Thoracic aorta (tissue), 2 donors: Measurements from ENCODE around the gene TKTL1. TPM values are rescaled to one million over a fixed set of nuclear protein-coding genes. Genes with fewer than 3 reads are reported as not detected.

ENCODE experiments used
- ATAC-seq: fragments of 150-250 bp; one replicate; pipeline ENCODE4 v1.8.0; 2017; ENCODE audit warnings: low read depth; ENCODE audit not compliant: insufficient number of reproducible peaks, low FRiP score
- DNase-seq: peaks from one replicate; pipeline ENCODE4 v3.0.0-alpha.2; 2020; ENCODE audit warnings: low spot score
- H3K27ac ChIP-seq, 2 donors: fragments of 200-600 bp; sonication (generic); 1 replicate in 1 of 2; 2 replicates in 1 of 2; pipeline ENCODE4 v1.5.1; 2016; ENCODE audit warnings: mild to moderate bottlenecking in 2 of 2, moderate library complexity in 2 of 2
- H3K27me3 ChIP-seq: fragments of 200-600 bp; sonication (generic); replicated peaks from 2 replicates; pipeline ENCODE4 v1.6.0; 2016; ENCODE audit warnings: mild to moderate bottlenecking; ENCODE audit not compliant: insufficient read depth
- H3K36me3 ChIP-seq: fragments of 200-600 bp; sonication (generic); one replicate; pipeline ENCODE4 v1.5.1; 2016
- H3K4me1 ChIP-seq, 2 donors: fragments of 200-600 bp; sonication (generic); 1 replicate in 1 of 2; 2 replicates in 1 of 2; pipeline versions ENCODE4 v1.5.1 to v1.6.0; 2016; ENCODE audit warnings: low read depth in 2 of 2, mild to moderate bottlenecking in 1 of 2; ENCODE audit not compliant: control insufficient read depth in 1 of 2
- H3K4me3 ChIP-seq: fragments of 200-600 bp; sonication (generic); 2 replicates; pipeline ENCODE4 v1.5.1; 2016; ENCODE audit warnings: mild to moderate bottlenecking
- H3K9me3 ChIP-seq: fragments of 200-600 bp; sonication (generic); 2 replicates; pipeline ENCODE4 v1.5.1; 2016
- CTCF ChIP-seq: fragments of 200-600 bp; sonication (generic); IDR thresholded peaks from one replicate; pipeline ENCODE4 v1.5.1; 2019; ENCODE audit warnings: antibody characterized with exemption
- total RNA-seq, 2 donors: library from RNA; depleted of rRNA; stranded (reverse); fragments of >200 nt; gene quantifications; one replicate each; pipeline versions ENCODE4 v1.1.0 to v1.2.3, GENCODE V29; 2016

The TKTL1 gene
- total RNA-seq, 2 donors from 2014 or later, result 0.42 TPM; not detected in 1

DNA sequence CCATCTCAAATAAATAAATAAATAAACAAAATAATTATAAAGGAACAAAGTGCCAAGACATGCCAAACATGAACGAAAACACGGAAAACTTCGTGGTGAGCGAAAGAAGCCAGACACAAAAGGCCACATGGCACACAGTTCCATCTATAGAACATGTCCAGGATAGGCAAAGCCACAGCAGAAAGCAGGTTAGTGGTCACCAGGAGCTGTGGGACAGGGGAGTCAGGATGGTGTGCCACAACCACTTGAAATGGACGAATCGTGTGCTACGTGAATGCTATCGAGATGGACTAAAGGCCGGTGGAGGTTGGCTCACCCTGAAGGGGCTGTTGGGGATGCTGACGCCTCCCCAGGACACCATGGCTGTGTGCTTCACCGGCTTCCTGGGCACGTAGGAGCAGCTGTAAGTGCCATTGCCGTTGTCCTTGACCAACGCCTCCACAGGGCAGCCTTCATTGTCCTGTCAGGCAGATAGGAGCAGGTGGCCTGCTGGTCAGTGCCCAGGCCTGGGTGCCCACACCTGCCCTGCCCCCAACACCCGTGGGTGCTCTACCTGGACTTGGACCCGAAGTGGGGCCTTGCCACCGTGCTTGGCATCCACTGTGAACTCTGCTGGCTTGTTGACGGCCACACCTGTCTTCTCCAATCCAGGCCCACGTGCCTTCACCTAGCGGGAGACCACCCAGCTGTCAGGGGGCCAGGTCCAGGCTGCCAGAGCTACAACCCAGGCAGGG is 68.3 kb downstream of the TKTL1 start:
- H3K4me3 ChIP-seq, result no peak overlapping the region
- H3K27ac ChIP-seq, result peak overlapping the region; percentile 38 to 97
- no peaks in the 10 kb centered on the region for H3K27me3 ChIP-seq
- H3K36me3 ChIP-seq, result peaks cover 82% of the 10 kb centered on the region
- H3K9me3 ChIP-seq, result no peaks in the 10 kb centered on the region
- no peak for DNase-seq
- peaks cover 11 to 71% of the 10 kb centered on the region in 2 donors for H3K4me1 ChIP-seq
- no peak for TF ChIP-seq CTCF
- no peak for ATAC-seq

GRCh38 chrX:154365052-154365600 is 69.5 kb downstream of the TKTL1 start:
- Histone ChIP-seq H3K36me3 (peaks cover 73% of the 10 kb centered on the region), H3K27ac (peak overlapping the region; percentile 92 to 97), H3K4me1 (peaks cover 11 to 61% of the 10 kb centered on the region in 2 donors), H3K9me3 (no peaks in the 10 kb centered on the region), H3K4me3 (peak overlapping the region; percentile 83), H3K27me3 (no peaks in the 10 kb centered on the region)
- ATAC-seq (no peak), DNase-seq (no peak)
- no peak for TF ChIP-seq CTCF

GRCh38 chrX:154365997-154366665 is 70.5 kb downstream of the TKTL1 start:
- H3K4me3 ChIP-seq, result peak overlapping the region; percentile 83
- TF ChIP-seq CTCF, result no peak
- H3K4me1 ChIP-seq, result peaks cover 11 to 55% of the 10 kb centered on the region in 2 donors
- H3K36me3 ChIP-seq, result peaks cover 77% of the 10 kb centered on the region
- no peak for DNase-seq
- H3K9me3 ChIP-seq, result no peaks in the 10 kb centered on the region
- H3K27ac ChIP-seq, result peak overlapping the region; percentile 92 to 97
- no peak for ATAC-seq
- no peaks in the 10 kb centered on the region for H3K27me3 ChIP-seq

DNA sequence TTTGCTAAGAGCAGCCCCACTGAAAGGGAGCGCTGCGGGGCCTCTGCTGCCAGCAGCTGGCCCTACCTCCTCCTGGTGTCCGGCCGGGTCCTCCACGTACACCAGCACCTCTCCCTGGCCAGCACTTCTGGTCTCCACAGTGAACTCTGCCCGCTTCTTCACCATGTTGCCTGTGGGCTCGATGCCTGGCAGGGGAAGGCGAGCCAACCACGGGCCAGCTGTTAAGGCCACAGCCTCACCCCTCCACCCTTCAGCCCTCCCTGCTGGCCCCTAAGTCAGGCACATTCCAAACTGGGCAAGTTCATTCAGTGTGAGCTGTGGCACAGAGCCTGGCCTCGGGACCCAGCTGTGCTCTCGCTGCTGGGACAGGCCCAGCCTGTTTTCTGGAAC is 71.1 kb downstream of the TKTL1 start:
- no peak for ATAC-seq
- Histone ChIP-seq H3K36me3 (peaks cover 71% of the 10 kb centered on the region), H3K27me3 (no peaks in the 10 kb centered on the region), H3K9me3 (no peaks in the 10 kb centered on the region), H3K27ac (peak overlapping the region; percentile 92 to 97), H3K4me3 (peak overlapping the region; percentile 83), H3K4me1 (peaks cover 11 to 50% of the 10 kb centered on the region in 2 donors)
- no peak for TF ChIP-seq CTCF
- DNase-seq, result no peak
